Loucy (cell line): ENCODE results near the gene NCKAP5.

Experiments
- H2AFZ ChIP-seq: fragments of 200-600 bp; sonication (generic); 2 replicates; pipeline ENCODE4 v1.6.0; 2016; ENCODE audit warnings: antibody characterized with exemption, mild to moderate bottlenecking, low read length, moderate library complexity
- H3F3A ChIP-seq: fragments of 200-600 bp; 2 replicates; pipeline ENCODE4 v1.6.0; 2016; ENCODE audit warnings: antibody characterized with exemption, low read depth, mild to moderate bottlenecking
- H3K27me3 ChIP-seq: fragments of 200-600 bp; sonication (generic); 2 replicates; pipeline ENCODE4 v1.6.1; 2014; ENCODE audit warnings: low read length, mild to moderate bottlenecking; ENCODE audit not compliant: insufficient read depth, poor library complexity, severe bottlenecking
- H3K36me3 ChIP-seq: fragments of 200-600 bp; sonication (generic); 2 replicates; pipeline ENCODE4 v1.6.1; 2016; ENCODE audit warnings: low read length; ENCODE audit not compliant: insufficient read depth
- H3K4me1 ChIP-seq: fragments of 200-600 bp; sonication (generic); 2 replicates; pipeline ENCODE4 v1.5.1; 2014; ENCODE audit warnings: low read length, mild to moderate bottlenecking; ENCODE audit not compliant: insufficient read depth, poor library complexity, severe bottlenecking
- H3K4me2 ChIP-seq: fragments of 200-600 bp; sonication (generic); 2 replicates; pipeline ENCODE4 v1.6.0; 2014; ENCODE audit warnings: antibody characterized with exemption, low read length, low read depth, mild to moderate bottlenecking; ENCODE audit not compliant: poor library complexity, severe bottlenecking
- H3K4me3 ChIP-seq: fragments of 200-600 bp; sonication (generic); 2 replicates; pipeline ENCODE4 v1.5.1; 2014; ENCODE audit warnings: low read length, mild to moderate bottlenecking, mixed read lengths; ENCODE audit not compliant: poor library complexity, severe bottlenecking
- H3K79me2 ChIP-seq: fragments of 200-600 bp; sonication (generic); 2 replicates; pipeline ENCODE4 v1.6.1; 2014; ENCODE audit warnings: low read length; ENCODE audit not compliant: insufficient read depth
- H3K9ac ChIP-seq: fragments of 200-600 bp; sonication (generic); 2 replicates; pipeline ENCODE4 v1.6.0; 2014; ENCODE audit warnings: mild to moderate bottlenecking, low read depth, low read length, moderate library complexity; ENCODE audit not compliant: poor library complexity, severe bottlenecking
- H3K9me2 ChIP-seq: fragments of 200-600 bp; sonication (generic); replicated peaks from 2 replicates; pipeline ENCODE4 v1.6.1; 2016; ENCODE audit warnings: low read depth, low read length, mixed read lengths
- H3K9me3 ChIP-seq: fragments of 200-600 bp; sonication (generic); 2 replicates; pipeline ENCODE4 v1.6.1; 2014; ENCODE audit warnings: mild to moderate bottlenecking, antibody characterized with exemption, low read length, low read depth; ENCODE audit not compliant: insufficient read depth
- H4K20me1 ChIP-seq: fragments of 200-600 bp; sonication (generic); 2 replicates; pipeline ENCODE4 v1.6.0; 2014; ENCODE audit warnings: antibody characterized with exemption, low read length, mild to moderate bottlenecking; ENCODE audit not compliant: insufficient read depth, poor library complexity, severe bottlenecking
- CTCF ChIP-seq: fragments of 200-600 bp; sonication (generic); conservative IDR thresholded peaks from 2 replicates; pipeline ENCODE4 v1.5.1; 2014; ENCODE audit warnings: mild to moderate bottlenecking, antibody characterized with exemption, low read length
- EZH2phosphoT487 ChIP-seq: fragments of 200-600 bp; IDR thresholded peaks from 2 replicates; pipeline ENCODE4 v1.6.1; 2018; ENCODE audit warnings: antibody characterized with exemption, mild to moderate bottlenecking, moderate library complexity, borderline replicate concordance

The NCKAP5 gene

GRCh38 chr2:132654968-132655367 is 913.3 kb downstream of the NCKAP5 start:
- H3K79me2 ChIP-seq: no peaks in the 10 kb centered on the region
- TF ChIP-seq CTCF: no peak
- TF ChIP-seq EZH2phosphoT487: no peak
- no peaks in the 10 kb centered on the region for H3F3A ChIP-seq
- no peaks in the 10 kb centered on the region for H3K9me3 ChIP-seq
- H3K27me3 ChIP-seq: no peaks in the 10 kb centered on the region
- no peak overlapping the region for H3K4me3 ChIP-seq
- no peak overlapping the region for H3K9ac ChIP-seq
- no peaks in the 10 kb centered on the region for H3K9me2 ChIP-seq
- no peaks in the 10 kb centered on the region for H3K36me3 ChIP-seq
- H3K4me2 ChIP-seq: no peak overlapping the region
- no peaks in the 10 kb centered on the region for H4K20me1 ChIP-seq
- no peak overlapping the region for H2AFZ ChIP-seq
- H3K4me1 ChIP-seq: no peaks in the 10 kb centered on the region

- Histone ChIP-seq H3F3A (no peaks in the 10 kb centered on the region), H3K4me1 (no peaks in the 10 kb centered on the region), H3K36me3 (no peaks in the 10 kb centered on the region), H3K9ac (no peak overlapping the region), H3K9me3 (no peaks in the 10 kb centered on the region), H3K4me3 (no peak overlapping the region), H3K79me2 (no peaks in the 10 kb centered on the region), H3K4me2 (no peak overlapping the region), H3K27me3 (no peaks in the 10 kb centered on the region), H3K9me2 (no peaks in the 10 kb centered on the region), H4K20me1 (no peaks in the 10 kb centered on the region), H2AFZ (no peak overlapping the region)
- TF ChIP-seq CTCF (no peak), EZH2phosphoT487 (no peak)
Measured at GRCh38 chr2:132654335-132654734, 913.9 kb downstream of the NCKAP5 start.

DNA sequence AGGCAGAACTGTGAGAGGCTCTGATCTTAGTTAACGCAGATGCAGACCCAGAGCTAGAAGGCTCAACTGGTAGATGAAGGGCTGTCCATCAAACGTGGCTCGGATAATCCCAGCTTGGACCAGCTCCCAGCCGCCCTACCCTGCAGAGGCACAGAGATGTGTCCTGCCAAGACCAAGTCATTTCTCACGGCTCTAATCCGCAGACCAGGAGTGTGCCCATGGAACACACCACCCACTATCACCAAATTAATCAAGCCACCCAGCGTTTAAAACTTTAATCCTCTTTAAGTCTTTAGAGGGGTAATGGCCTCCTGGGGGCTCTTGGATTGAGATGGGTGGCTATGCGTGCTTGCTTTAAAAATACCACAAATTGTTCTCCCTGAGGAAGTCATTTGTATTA is 915.8 kb downstream of the NCKAP5 start:
- Histone ChIP-seq H3K27me3 (no peaks in the 10 kb centered on the region), H3K9ac (no peak overlapping the region), H2AFZ (no peak overlapping the region), H3K9me3 (no peaks in the 10 kb centered on the region), H3K4me3 (no peak overlapping the region), H3F3A (no peaks in the 10 kb centered on the region), H3K4me1 (no peaks in the 10 kb centered on the region), H3K4me2 (no peak overlapping the region), H3K79me2 (no peaks in the 10 kb centered on the region), H3K36me3 (no peaks in the 10 kb centered on the region), H4K20me1 (no peaks in the 10 kb centered on the region), H3K9me2 (no peaks in the 10 kb centered on the region)
- TF ChIP-seq CTCF (no peak), EZH2phosphoT487 (no peak)
